GM12874 (cell line): ENCODE measurements around the gene DDX4.

Source experiments
- CTCF ChIP-seq: IDR thresholded peaks from 2 replicates; pipeline ENCODE4 v1.5.1; 2011; ENCODE audit warnings: low read depth, mild to moderate bottlenecking, control low read depth, low read length, moderate library complexity; ENCODE audit not compliant: insufficient read depth

DDX4 gene

GRCh38 chr5:55860709-55861108 lies 122.8 kb downstream of the DDX4 start:
- no peak for TF ChIP-seq CTCF

- no peak for TF ChIP-seq CTCF
These were observed 127.0 kb downstream of the DDX4 start for GRCh38 chr5:55864606-55865541.

- no peak for TF ChIP-seq CTCF
These were observed 128.0 kb downstream of the DDX4 start for GRCh38 chr5:55865831-55866230.

GRCh38 chr5:55866485-55866884 lies 128.6 kb downstream of the DDX4 start:
- TF ChIP-seq CTCF = no peak
